ENCODE data around the gene DCN.
A peak's percentile ranks its signal among the peaks of the same experiment; 100 is the strongest.

DCN gene

DNA sequence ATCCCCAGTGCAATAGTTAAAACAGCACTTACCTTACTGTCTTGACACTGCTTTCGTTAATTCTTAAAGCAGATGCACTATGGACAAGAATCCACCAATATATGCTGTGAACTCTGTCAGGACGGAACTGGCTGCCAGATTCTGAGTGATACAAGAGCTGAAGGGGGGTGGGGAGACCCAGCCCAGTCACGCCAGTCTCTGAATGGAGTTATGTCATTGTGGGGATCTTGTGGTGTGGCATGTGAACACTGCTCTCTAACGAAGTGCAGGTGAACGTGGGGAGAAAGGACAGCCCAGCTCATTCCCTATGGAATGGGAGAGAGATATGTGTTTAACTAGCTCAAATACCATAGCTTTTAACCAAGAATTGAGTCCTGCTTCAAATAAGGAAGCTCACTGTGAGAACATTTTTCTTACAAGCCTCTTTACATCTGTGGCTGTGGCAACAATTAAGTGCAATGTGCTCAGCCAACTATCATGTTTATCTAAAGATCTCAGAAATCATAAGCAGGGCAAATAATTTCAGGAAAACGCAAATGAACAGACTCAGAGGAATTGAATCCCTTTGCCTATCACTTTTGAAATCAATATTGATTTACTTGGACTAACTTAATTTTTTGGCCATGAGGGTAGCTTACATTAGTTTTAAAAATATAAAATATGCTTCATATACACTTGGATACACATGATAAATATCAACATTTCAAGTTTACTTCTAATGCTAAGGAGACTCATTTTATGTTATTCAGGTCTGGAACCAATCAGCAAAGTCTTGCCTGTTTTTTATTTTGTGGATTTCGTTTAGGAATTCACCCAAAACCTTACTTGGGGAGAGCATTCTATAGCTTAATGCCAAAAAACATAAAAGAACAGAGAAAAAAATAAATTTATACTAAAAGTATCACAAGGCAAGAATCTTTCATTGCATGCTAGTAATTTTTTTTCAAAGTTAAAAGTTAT is 71.0 kb downstream of the DCN start, which contains the start of gene LUM:
Gene LUM (minus strand): TSS at position 129 of the 960 bp plus-strand sequence. CDS start 2,515 bp downstream, outside the sequence.
- H3K9me3 ChIP-seq (ENCODE audit: control insufficient read depth, low read length): no peaks in the 10 kb centered on the region
- DNase-seq (ENCODE audit: low read depth): peak; percentile 84
- H3K36me3 ChIP-seq (ENCODE audit: control insufficient read depth, insufficient read depth, low read length, severe bottlenecking): no peaks in the 10 kb centered on the region
- peaks cover 36% of the 10 kb centered on the region for H3K4me1 ChIP-seq (ENCODE audit: control insufficient read depth, insufficient read depth, low read length)
- H3K4me3 ChIP-seq (ENCODE audit: low read length): peak within 1 kb of the TSS; percentile 83
- no peaks in the 10 kb centered on the region for H3K27me3 ChIP-seq (replicated peaks; ENCODE audit: control insufficient read depth, insufficient read depth, low read length)
- peak within 1 kb of the TSS; percentile 81 for H3K9ac ChIP-seq (ENCODE audit: low read length)

- H3K4me3 ChIP-seq (ENCODE audit: low read length): peak overlapping the region; percentile 83
- H3K9ac ChIP-seq (ENCODE audit: low read length): peak overlapping the region; percentile 81
- no peaks in the 10 kb centered on the region for H3K36me3 ChIP-seq (ENCODE audit: control insufficient read depth, insufficient read depth, low read length, severe bottlenecking)
- peaks cover 40% of the 10 kb centered on the region for H3K4me1 ChIP-seq (ENCODE audit: control insufficient read depth, insufficient read depth, low read length)
- no peak for DNase-seq (ENCODE audit: low read depth)
- no peaks in the 10 kb centered on the region for H3K27me3 ChIP-seq (replicated peaks; ENCODE audit: control insufficient read depth, insufficient read depth, low read length)
- H3K9me3 ChIP-seq (ENCODE audit: control insufficient read depth, low read length): no peaks in the 10 kb centered on the region
Measured at GRCh38 chr12:91110311-91110924, 72.2 kb downstream of the DCN start.

- H3K4me1 ChIP-seq (ENCODE audit: control insufficient read depth, insufficient read depth, low read length): peaks cover 40% of the 10 kb centered on the region
- H3K9me3 ChIP-seq (ENCODE audit: control insufficient read depth, low read length): no peaks in the 10 kb centered on the region
- H3K4me3 ChIP-seq (ENCODE audit: low read length): peak overlapping the region; percentile 83
- H3K27me3 ChIP-seq (replicated peaks; ENCODE audit: control insufficient read depth, insufficient read depth, low read length): no peaks in the 10 kb centered on the region
- DNase-seq (ENCODE audit: low read depth): no peak
- peak overlapping the region; percentile 81 for H3K9ac ChIP-seq (ENCODE audit: low read length)
- no peaks in the 10 kb centered on the region for H3K36me3 ChIP-seq (ENCODE audit: control insufficient read depth, insufficient read depth, low read length, severe bottlenecking)
Measured at GRCh38 chr12:91109581-91110310, 72.9 kb downstream of the DCN start.

GRCh38 chr12:91109148-91109564 is 73.5 kb downstream of the DCN start:
- H3K4me3 ChIP-seq (ENCODE audit: low read length): peak overlapping the region; percentile 83
- no peaks in the 10 kb centered on the region for H3K27me3 ChIP-seq (replicated peaks; ENCODE audit: control insufficient read depth, insufficient read depth, low read length)

GRCh38 chr12:91108196-91108755 is 74.3 kb downstream of the DCN start:
- Histone ChIP-seq H3K4me3 (ENCODE audit: low read length) (no peak overlapping the region), H3K27me3 (replicated peaks; ENCODE audit: control insufficient read depth, insufficient read depth, low read length) (no peaks in the 10 kb centered on the region), H3K36me3 (ENCODE audit: control insufficient read depth, insufficient read depth, low read length, severe bottlenecking) (no peaks in the 10 kb centered on the region), H3K9me3 (ENCODE audit: control insufficient read depth, low read length) (no peaks in the 10 kb centered on the region), H3K9ac (ENCODE audit: low read length) (no peak overlapping the region), H3K4me1 (ENCODE audit: control insufficient read depth, insufficient read depth, low read length) (peaks cover 40% of the 10 kb centered on the region)
- DNase-seq (ENCODE audit: low read depth): no peak

More at GRCh38 chr12:91109148-91109564, 73.5 kb downstream of the DCN start:
- Histone ChIP-seq H3K4me1 (ENCODE audit: control insufficient read depth, insufficient read depth, low read length) (peaks cover 40% of the 10 kb centered on the region), H3K9ac (ENCODE audit: low read length) (peak overlapping the region; percentile 81), H3K9me3 (ENCODE audit: control insufficient read depth, low read length) (no peaks in the 10 kb centered on the region), H3K36me3 (ENCODE audit: control insufficient read depth, insufficient read depth, low read length, severe bottlenecking) (no peaks in the 10 kb centered on the region)
- peak; percentile 67 for DNase-seq (ENCODE audit: low read depth)

- H3K4me3 ChIP-seq (ENCODE audit: low read length): no peak overlapping the region
- DNase-seq (ENCODE audit: low read depth): no peak
Measured at GRCh38 chr12:91106283-91106682, 76.3 kb downstream of the DCN start.

GRCh38 chr12:91105807-91106206 is 76.8 kb downstream of the DCN start:
- Histone ChIP-seq H3K9ac (ENCODE audit: low read length) (no peak overlapping the region), H3K4me1 (ENCODE audit: control insufficient read depth, insufficient read depth, low read length) (peaks cover 33% of the 10 kb centered on the region), H3K4me3 (ENCODE audit: low read length) (peak overlapping the region; percentile 21), H3K27me3 (replicated peaks; ENCODE audit: control insufficient read depth, insufficient read depth, low read length) (no peaks in the 10 kb centered on the region), H3K9me3 (ENCODE audit: control insufficient read depth, low read length) (no peaks in the 10 kb centered on the region), H3K36me3 (ENCODE audit: control insufficient read depth, insufficient read depth, low read length, severe bottlenecking) (peaks cover 4% of the 10 kb centered on the region)
- DNase-seq (ENCODE audit: low read depth): no peak

More at GRCh38 chr12:91106283-91106682, 76.3 kb downstream of the DCN start:
- H3K27me3 ChIP-seq (replicated peaks; ENCODE audit: control insufficient read depth, insufficient read depth, low read length): no peaks in the 10 kb centered on the region
- H3K36me3 ChIP-seq (ENCODE audit: control insufficient read depth, insufficient read depth, low read length, severe bottlenecking): peaks cover 4% of the 10 kb centered on the region
- no peaks in the 10 kb centered on the region for H3K9me3 ChIP-seq (ENCODE audit: control insufficient read depth, low read length)
- peaks cover 34% of the 10 kb centered on the region for H3K4me1 ChIP-seq (ENCODE audit: control insufficient read depth, insufficient read depth, low read length)
- H3K9ac ChIP-seq (ENCODE audit: low read length): no peak overlapping the region

DNA sequence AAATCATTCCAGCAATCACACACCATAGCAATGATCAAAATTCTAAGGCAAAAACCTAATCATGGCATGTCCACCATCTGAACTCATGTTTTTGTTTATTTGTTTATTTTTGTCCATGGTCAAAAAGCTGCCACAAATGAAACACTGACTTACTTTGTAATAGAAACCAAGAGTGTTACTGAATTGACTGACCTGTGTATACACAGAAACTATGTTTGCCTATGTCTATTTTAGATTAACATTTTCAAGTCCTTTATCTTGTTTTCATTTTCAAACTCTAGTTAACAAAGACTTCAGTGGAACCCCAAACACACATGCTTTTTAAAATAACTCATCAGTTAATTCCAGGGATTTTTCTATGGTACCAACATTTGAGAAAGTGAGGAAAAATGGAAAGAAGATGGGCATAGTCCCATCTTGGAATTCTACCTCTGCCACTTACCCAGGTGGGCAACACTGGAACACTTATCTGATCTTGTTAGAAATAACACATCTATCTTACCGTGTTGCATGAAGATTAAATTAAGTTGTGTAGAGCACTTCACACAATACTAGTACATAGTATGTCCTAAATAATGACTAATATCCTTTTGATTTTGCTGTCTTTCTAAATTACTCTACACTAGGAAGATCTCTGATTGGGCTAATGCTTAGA is 77.7 kb downstream of the DCN start:
- Histone ChIP-seq H3K9ac (ENCODE audit: low read length) (no peak overlapping the region), H3K4me1 (ENCODE audit: control insufficient read depth, insufficient read depth, low read length) (peaks cover 33% of the 10 kb centered on the region), H3K27me3 (replicated peaks; ENCODE audit: control insufficient read depth, insufficient read depth, low read length) (no peaks in the 10 kb centered on the region), H3K4me3 (ENCODE audit: low read length) (no peak overlapping the region), H3K9me3 (ENCODE audit: control insufficient read depth, low read length) (no peaks in the 10 kb centered on the region), H3K36me3 (ENCODE audit: control insufficient read depth, insufficient read depth, low read length, severe bottlenecking) (peaks cover 4% of the 10 kb centered on the region)
- no peak for DNase-seq (ENCODE audit: low read depth)

DNA sequence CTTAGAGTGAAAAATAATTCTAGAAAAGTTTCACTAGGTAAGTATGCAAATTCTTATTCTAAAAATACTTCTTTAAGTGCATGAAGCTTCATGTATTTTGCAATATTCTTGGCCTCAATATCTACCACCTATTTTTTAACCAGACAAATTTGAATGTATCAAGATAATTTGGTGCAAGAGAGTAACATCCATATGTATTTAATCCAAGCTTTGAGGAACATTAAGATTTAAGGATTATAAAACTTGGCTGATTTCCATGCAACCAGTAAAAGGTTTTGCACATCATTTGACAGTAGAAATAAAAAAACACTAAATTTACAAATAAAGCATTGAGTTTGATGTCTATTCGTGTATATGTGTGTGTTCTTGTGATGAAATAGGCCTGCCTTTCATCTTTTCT is 79.0 kb downstream of the DCN start:
- no peak for DNase-seq (ENCODE audit: low read depth)

GRCh38 chr12:91103101-91103500 is 79.5 kb downstream of the DCN start:
- Histone ChIP-seq H3K27me3 (replicated peaks; ENCODE audit: control insufficient read depth, insufficient read depth, low read length) (no peaks in the 10 kb centered on the region), H3K4me1 (ENCODE audit: control insufficient read depth, insufficient read depth, low read length) (peaks cover 36% of the 10 kb centered on the region), H3K9me3 (ENCODE audit: control insufficient read depth, low read length) (no peaks in the 10 kb centered on the region), H3K36me3 (ENCODE audit: control insufficient read depth, insufficient read depth, low read length, severe bottlenecking) (peaks cover 4% of the 10 kb centered on the region), H3K9ac (ENCODE audit: low read length) (no peak overlapping the region), H3K4me3 (ENCODE audit: low read length) (no peak overlapping the region)
- no peak for DNase-seq (ENCODE audit: low read depth)

More for the DNA sequence above, 79.0 kb downstream of the DCN start:
- Histone ChIP-seq H3K9ac (ENCODE audit: low read length) (no peak overlapping the region), H3K36me3 (ENCODE audit: control insufficient read depth, insufficient read depth, low read length, severe bottlenecking) (peaks cover 4% of the 10 kb centered on the region), H3K4me1 (ENCODE audit: control insufficient read depth, insufficient read depth, low read length) (peaks cover 36% of the 10 kb centered on the region), H3K4me3 (ENCODE audit: low read length) (no peak overlapping the region), H3K9me3 (ENCODE audit: control insufficient read depth, low read length) (no peaks in the 10 kb centered on the region), H3K27me3 (replicated peaks; ENCODE audit: control insufficient read depth, insufficient read depth, low read length) (no peaks in the 10 kb centered on the region)
